ENCODE results near the gene AWAT2. TPM values are rescaled to one million over a fixed set of nuclear protein-coding genes. Genes with fewer than 3 reads are reported as not detected.

Gene AWAT2
- total RNA-seq, 1 experiment from 2014 or later, result not detected

DNA sequence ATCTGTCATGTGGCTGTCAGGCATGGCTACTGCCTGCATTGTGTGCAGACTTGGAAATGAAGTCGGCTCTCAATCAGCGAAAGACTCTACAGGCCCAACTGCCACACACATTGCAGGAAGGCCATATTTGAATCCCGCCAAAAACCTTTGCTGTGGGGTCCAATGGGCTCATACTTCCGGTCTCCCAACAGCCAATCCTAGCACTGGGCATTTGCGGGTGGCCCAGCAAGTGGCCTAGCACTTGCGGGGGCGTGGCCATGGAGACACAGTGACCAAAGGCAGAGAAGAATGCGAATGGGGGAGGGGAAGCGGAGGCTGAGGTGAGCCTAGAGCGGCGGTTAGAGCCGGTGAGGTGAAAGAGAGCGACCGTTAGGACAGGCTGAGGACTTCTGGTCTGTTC is 12.3 kb upstream of the AWAT2 start, which contains the start of gene OTUD6A:
Gene OTUD6A, plus strand, starts transcription at position 382 of the 400 bp plus-strand sequence. CDS start 68 bp downstream, outside the sequence.
- POLR2A ChIA-PET, result no interaction called here
- DNase-seq (ENCODE audit: low spot score) (peak; percentile 13), ATAC-seq (no peak)
- Mint-ChIP-seq H3K4me3 (no peak within 1 kb of the TSS), H3K9me3 (no peaks in the 10 kb centered on the region), H3K4me1 (peaks cover 4% of the 10 kb centered on the region; the same call in 1 of the 2 replicates), H3K27ac (no peak within 1 kb of the TSS), H3K27me3 (ENCODE audit: low read depth) (peaks cover 8% of the 10 kb centered on the region; the same call in 1 of the 2 replicates), H3K36me3 (no peaks in the 10 kb centered on the region)
- no peak for TF ChIP-seq USF2 (CRISPR knock-in tag; IDR thresholded peaks at IDR 0.05)
- TF ChIP-seq ATF3 (CRISPR knock-in tag; conservative IDR thresholded peaks at IDR 0.05), result no peak
- TF ChIP-seq ZNF425 (CRISPR knock-in tag; conservative IDR thresholded peaks at IDR 0.05), result no peak
- TF ChIP-seq NR1H2 (CRISPR knock-in tag; IDR thresholded peaks at IDR 0.05), result no peak
- TF ChIP-seq FOXK1 (CRISPR knock-in tag; IDR thresholded peaks at IDR 0.05), result no peak
- no peak for TF ChIP-seq TCF7 (CRISPR knock-in tag; IDR thresholded peaks at IDR 0.05; ENCODE audit: low read depth)
- 0 out of 2 replicates have a peak, but pooled peaks have one; percentile 20 for TF ChIP-seq NFYB (CRISPR knock-in tag; conservative IDR thresholded peaks at IDR 0.05; ENCODE audit: low read depth)
- CTCF ChIA-PET, result no interaction called here

- Mint-ChIP-seq H3K27me3 (ENCODE audit: low read depth) (peaks cover 4% of the 10 kb centered on the region; the same call in 1 of the 2 replicates), H3K9me3 (no peaks in the 10 kb centered on the region), H3K4me1 (no peaks in the 10 kb centered on the region), H3K4me3 (no peak overlapping the region), H3K36me3 (no peaks in the 10 kb centered on the region), H3K27ac (no peak overlapping the region)
- TF ChIP-seq GABPB1 (CRISPR knock-in tag; IDR thresholded peaks at IDR 0.05) (no peak), ZNF512 (CRISPR knock-in tag; IDR thresholded peaks at IDR 0.05; ENCODE audit: borderline replicate concordance) (no peak), RORB (CRISPR knock-in tag; IDR thresholded peaks at IDR 0.05) (no peak)
- ChIA-PET CTCF (interaction anchor here (0.6 kb wide), 1 partner anchor 769 kb away, joined by 5 read pairs; no protein-coding TSS in a partner anchor), POLR2A (no interaction called here)
- DNase-seq (ENCODE audit: low spot score) (no peak), ATAC-seq (no peak)
Observed at GRCh38 chrX:70054391-70054790, 4.7 kb upstream of the AWAT2 start.

DNA sequence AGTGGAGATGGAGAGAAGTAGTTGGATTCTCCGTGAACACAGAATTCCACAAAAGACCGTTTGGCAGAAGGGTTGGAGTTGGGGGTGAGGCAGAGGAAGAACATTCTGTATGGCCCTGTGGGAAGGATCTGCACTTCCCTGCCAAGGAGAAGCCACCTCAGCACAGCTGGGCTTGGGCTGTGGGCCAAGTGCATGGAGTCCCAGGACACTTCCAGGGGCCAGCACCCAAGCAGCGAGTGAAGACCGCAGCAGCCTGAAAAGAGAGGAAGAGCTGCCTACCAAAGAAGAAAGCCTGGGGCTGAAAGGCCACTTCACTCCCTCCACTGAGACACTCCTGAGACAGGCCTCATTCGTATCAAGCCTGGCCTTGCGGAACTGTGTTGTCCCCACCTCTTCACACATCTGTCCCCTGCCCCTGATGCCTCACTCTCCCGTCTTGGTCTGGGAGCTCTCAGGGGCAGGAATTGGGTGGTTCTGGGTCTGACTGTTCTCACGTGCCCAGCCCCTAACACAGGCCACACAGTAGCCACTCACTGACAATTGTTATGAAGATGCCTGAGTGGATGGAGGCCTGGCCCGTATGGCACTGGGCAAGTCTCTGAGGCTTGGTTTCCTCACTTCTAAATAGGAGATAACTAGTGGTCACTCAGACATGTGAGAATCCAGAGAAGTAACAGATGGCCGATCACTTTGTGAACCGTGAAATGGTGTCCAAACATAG is 3.3 kb upstream of the AWAT2 start:
- Mint-ChIP-seq H3K27me3 (ENCODE audit: low read depth) (peaks cover 4% of the 10 kb centered on the region; the same call in 1 of the 2 replicates), H3K4me1 (no peaks in the 10 kb centered on the region), H3K4me3 (no peak overlapping the region), H3K36me3 (no peaks in the 10 kb centered on the region), H3K9me3 (no peaks in the 10 kb centered on the region), H3K27ac (no peak overlapping the region)
- POLR2A ChIA-PET, result no interaction called here
- CTCF ChIA-PET, result no interaction called here
- ATAC-seq (no peak), DNase-seq (ENCODE audit: low spot score) (no peak)
- TF ChIP-seq ARID4B (CRISPR knock-in tag; IDR thresholded peaks at IDR 0.05; ENCODE audit: borderline replicate concordance) (no peak), E2F4 (CRISPR knock-in tag; IDR thresholded peaks at IDR 0.05; ENCODE audit: borderline replicate concordance, low read depth) (no peak), SMAD3 (CRISPR knock-in tag; IDR thresholded peaks at IDR 0.05; ENCODE audit: borderline replicate concordance) (no peak), GTF2I (CRISPR knock-in tag; conservative IDR thresholded peaks at IDR 0.05) (no peak), SP1 (CRISPR knock-in tag; conservative IDR thresholded peaks at IDR 0.05) (no peak), MYBL2 (CRISPR knock-in tag; IDR thresholded peaks at IDR 0.05) (no peak), TEAD1 (CRISPR knock-in tag; IDR thresholded peaks at IDR 0.05) (no peak), ZNF671 (CRISPR knock-in tag; IDR thresholded peaks at IDR 0.05) (no peak), ZNF396 (CRISPR knock-in tag; IDR thresholded peaks at IDR 0.05; ENCODE audit: borderline replicate concordance) (no peak)
- TF ChIP-seq, protein P1, sequence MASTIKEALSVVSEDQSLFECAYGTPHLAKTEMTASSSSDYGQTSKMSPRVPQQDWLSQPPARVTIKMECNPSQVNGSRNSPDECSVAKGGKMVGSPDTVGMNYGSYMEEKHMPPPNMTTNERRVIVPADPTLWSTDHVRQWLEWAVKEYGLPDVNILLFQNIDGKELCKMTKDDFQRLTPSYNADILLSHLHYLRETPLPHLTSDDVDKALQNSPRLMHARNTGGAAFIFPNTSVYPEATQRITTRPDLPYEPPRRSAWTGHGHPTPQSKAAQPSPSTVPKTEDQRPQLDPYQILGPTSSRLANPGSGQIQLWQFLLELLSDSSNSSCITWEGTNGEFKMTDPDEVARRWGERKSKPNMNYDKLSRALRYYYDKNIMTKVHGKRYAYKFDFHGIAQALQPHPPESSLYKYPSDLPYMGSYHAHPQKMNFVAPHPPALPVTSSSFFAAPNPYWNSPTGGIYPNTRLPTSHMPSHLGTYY (CRISPR knock-in tag; IDR thresholded peaks at IDR 0.05), result no peak
